Measurements from ENCODE around the gene HYCC1. TPM values are rescaled to one million over a fixed set of nuclear protein-coding genes. Genes with fewer than 3 reads are reported as not detected.

Gene HYCC1
- polyA plus RNA-seq, 1 experiment: 80.3 TPM

DNA sequence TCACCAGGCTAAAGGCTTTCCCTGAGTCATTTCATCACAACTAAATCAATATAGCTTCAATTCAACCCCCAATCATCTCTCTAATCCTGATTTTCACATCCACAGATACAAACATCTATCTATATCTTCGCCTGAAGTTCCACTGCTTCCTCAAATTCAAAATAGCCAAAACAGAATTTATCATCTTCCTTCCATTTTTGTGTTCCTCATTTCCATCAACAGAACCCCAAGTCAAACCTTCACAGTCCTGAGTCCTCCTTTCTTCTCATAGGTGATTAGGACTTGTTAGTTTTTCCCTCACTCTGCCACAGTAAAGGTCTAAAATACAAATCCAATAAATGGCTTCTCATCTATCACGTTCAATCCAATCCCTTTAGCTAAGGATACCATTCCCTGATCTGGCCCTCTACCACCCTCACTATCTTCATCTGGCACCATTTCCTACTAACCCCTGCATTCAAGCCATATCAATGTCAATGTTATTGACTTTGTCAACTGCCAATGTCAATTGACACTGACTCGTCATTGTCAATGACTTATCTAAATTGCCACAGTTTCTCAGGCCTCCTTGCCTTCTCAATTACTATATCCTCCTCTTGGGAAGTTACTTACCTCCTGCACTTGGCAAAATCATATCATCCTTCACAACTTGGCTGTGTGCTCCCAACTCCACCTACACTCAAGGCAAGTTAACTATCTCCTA is 2.6 kb downstream of the HYCC1 start:
- no peak for DNase-seq (ENCODE audit: low read depth, low spot score)
- Histone ChIP-seq H3K4me3 (ENCODE audit: low read depth, low read length) (peak overlapping the region; percentile 85), H3K9me3 (ENCODE audit: control insufficient read depth, insufficient read depth, low read length) (no peaks in the 10 kb centered on the region), H3K27ac (ENCODE audit: low read depth, low read length) (no peak overlapping the region), H3K27me3 (ENCODE audit: control insufficient read depth, insufficient read depth, low read length) (no peaks in the 10 kb centered on the region)
- TF ChIP-seq, protein P1, sequence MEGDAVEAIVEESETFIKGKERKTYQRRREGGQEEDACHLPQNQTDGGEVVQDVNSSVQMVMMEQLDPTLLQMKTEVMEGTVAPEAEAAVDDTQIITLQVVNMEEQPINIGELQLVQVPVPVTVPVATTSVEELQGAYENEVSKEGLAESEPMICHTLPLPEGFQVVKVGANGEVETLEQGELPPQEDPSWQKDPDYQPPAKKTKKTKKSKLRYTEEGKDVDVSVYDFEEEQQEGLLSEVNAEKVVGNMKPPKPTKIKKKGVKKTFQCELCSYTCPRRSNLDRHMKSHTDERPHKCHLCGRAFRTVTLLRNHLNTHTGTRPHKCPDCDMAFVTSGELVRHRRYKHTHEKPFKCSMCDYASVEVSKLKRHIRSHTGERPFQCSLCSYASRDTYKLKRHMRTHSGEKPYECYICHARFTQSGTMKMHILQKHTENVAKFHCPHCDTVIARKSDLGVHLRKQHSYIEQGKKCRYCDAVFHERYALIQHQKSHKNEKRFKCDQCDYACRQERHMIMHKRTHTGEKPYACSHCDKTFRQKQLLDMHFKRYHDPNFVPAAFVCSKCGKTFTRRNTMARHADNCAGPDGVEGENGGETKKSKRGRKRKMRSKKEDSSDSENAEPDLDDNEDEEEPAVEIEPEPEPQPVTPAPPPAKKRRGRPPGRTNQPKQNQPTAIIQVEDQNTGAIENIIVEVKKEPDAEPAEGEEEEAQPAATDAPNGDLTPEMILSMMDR (IDR thresholded peaks at IDR 0.05; ENCODE audit: low read depth, low read length): no peak
- CTCF ChIA-PET: interaction anchor here (2.0 kb wide), 1 partner anchor 44 kb away, joined by 12 read pairs; no protein-coding TSS in a partner anchor
- POLR2A ChIA-PET: interaction anchor here (0.6 kb wide), 1 partner anchor 95 kb away, joined by 3 read pairs; no protein-coding TSS in a partner anchor

DNA sequence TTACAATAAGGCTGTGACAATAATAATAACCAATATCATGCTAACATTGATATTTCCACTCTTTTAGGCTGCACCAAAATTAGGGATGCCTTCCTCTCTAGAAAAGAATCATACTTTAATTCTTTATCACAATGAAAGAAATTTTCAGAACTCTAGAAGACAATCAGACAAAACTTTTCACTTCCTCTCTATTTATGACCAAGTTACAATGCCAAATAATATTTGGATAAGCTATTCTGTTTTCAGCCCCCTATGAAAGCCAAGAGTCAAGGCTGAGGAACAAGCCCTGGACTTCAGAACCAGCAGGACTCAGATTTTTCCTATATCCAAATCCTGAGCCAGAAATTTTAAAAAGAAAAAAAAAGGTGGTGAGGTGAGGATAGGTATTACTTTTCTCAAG is 4.6 kb downstream of the HYCC1 start:
- Histone ChIP-seq H3K27ac (ENCODE audit: low read depth, low read length) (no peak overlapping the region), H3K27me3 (ENCODE audit: control insufficient read depth, insufficient read depth, low read length) (no peaks in the 10 kb centered on the region), H3K9me3 (ENCODE audit: control insufficient read depth, insufficient read depth, low read length) (no peaks in the 10 kb centered on the region), H3K4me3 (ENCODE audit: low read depth, low read length) (no peak overlapping the region)
- DNase-seq (ENCODE audit: low read depth, low spot score): no peak
- TF ChIP-seq, protein P1 (IDR thresholded peaks at IDR 0.05; ENCODE audit: low read depth, low read length): no peak
- ChIA-PET CTCF (no interaction called here), POLR2A (no interaction called here)

DNA sequence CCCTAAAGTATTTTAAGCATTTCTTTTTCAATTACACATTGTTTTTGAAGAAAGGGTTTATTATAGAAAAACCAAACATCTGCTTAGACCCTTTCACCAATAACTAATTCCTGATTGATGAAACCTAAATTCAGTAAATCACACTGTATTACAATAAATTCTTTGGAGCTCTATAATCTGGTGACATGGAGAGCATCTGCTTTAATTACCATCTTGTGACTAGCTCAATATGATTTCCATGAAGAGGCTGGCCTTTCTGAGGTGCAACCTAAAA is 9.7 kb downstream of the HYCC1 start:
- ChIA-PET CTCF (interaction anchor here (1.1 to 1.7 kb wide), 2 partner anchors 8 to 11 kb away, joined by 4 read pairs; no protein-coding TSS in a partner anchor), POLR2A (no interaction called here)
- DNase-seq (ENCODE audit: low read depth, low spot score): no peak
- TF ChIP-seq, protein P1 (IDR thresholded peaks at IDR 0.05; ENCODE audit: low read depth, low read length): no peak
- Histone ChIP-seq H3K27ac (ENCODE audit: low read depth, low read length) (no peak overlapping the region), H3K9me3 (ENCODE audit: control insufficient read depth, insufficient read depth, low read length) (no peaks in the 10 kb centered on the region), H3K27me3 (ENCODE audit: control insufficient read depth, insufficient read depth, low read length) (no peaks in the 10 kb centered on the region), H3K4me3 (ENCODE audit: low read depth, low read length) (no peak overlapping the region)

DNA sequence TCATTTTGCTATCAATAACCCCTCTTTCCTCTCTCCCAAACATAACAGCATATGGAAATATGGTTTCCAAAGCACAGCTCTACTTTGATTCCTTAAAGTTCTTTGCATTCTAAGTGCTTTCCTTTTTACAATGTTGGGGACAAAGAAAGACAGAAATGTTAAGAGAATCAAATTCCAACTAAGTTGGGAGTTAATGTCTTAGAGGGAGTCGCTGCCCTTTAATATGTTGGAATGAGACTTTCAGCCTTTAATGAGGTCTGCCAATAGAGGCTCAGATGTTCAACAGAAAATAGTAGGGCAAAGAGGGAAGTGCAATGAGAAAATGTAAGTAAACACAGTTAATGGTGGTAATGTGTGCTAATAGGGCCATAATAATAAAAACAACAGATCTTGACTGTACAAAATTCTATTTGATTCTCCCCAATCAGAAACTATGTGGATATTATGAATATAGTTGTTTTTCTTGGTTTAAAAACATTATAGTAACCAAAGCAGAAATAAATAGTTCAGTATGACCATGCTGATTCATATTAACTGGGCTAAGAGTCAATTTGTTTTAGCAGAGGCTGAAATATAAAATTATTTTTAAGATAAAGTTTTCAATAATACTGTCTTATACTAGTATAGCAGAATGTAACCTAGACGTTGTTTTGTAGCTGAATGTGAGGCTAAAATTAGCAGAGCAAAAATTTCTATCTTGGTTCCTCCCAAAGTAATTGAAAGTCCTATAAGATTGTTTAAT is 10.3 kb downstream of the HYCC1 start:
- ChIA-PET POLR2A (no interaction called here), CTCF (interaction anchor here (0.8 to 1.7 kb wide), 3 partner anchors 9 to 52 kb away, joined by 4 to 5 read pairs (median 4); no protein-coding TSS in a partner anchor)
- Histone ChIP-seq H3K27me3 (ENCODE audit: control insufficient read depth, insufficient read depth, low read length) (no peaks in the 10 kb centered on the region), H3K9me3 (ENCODE audit: control insufficient read depth, insufficient read depth, low read length) (no peaks in the 10 kb centered on the region), H3K27ac (ENCODE audit: low read depth, low read length) (no peak overlapping the region), H3K4me3 (ENCODE audit: low read depth, low read length) (no peak overlapping the region)
- TF ChIP-seq, protein P1 (IDR thresholded peaks at IDR 0.05; ENCODE audit: low read depth, low read length): no peak
- DNase-seq (ENCODE audit: low read depth, low spot score): no peak

DNA sequence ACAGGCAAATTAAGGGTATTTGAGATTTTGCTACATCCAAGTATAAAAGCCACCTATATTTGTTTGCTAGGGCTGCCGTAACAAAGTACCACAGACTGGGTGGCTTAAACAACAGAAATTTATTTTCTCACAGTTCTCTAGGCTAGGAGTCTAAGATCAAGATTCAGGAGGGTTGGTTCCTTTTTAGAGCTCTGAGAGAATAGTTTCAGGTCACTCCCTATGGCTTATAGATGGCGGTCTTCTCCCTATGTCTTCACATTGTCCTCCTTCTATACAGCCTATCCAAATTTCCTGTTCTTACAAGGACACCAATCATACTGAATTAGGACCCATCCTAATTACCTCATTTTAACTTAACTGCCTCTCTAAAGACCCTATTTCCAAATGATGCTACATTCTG is 11.2 kb downstream of the HYCC1 start:
- Histone ChIP-seq H3K27ac (ENCODE audit: low read depth, low read length) (no peak overlapping the region), H3K27me3 (ENCODE audit: control insufficient read depth, insufficient read depth, low read length) (no peaks in the 10 kb centered on the region), H3K4me3 (ENCODE audit: low read depth, low read length) (no peak overlapping the region), H3K9me3 (ENCODE audit: control insufficient read depth, insufficient read depth, low read length) (no peaks in the 10 kb centered on the region)
- ChIA-PET POLR2A (no interaction called here), CTCF (interaction anchor here (1.7 kb wide), 1 partner anchor 12 kb away, joined by 4 read pairs; no protein-coding TSS in a partner anchor)
- TF ChIP-seq, protein P1 (IDR thresholded peaks at IDR 0.05; ENCODE audit: low read depth, low read length): no peak
- DNase-seq (ENCODE audit: low read depth, low spot score): no peak
